NCI-H2196 treated with DMSO at 0.1 percent for 48 hours (cell line): Measurements from ENCODE around the gene CCN2.

Experiments
- DNase-seq: peaks from one replicate; lab custom pipeline; 2025; ENCODE audit not compliant: unreplicated experiment; lab: John Stamatoyannopoulos, UW

CCN2 gene

GRCh38 chr6:131950767-131951575, at the start of gene CCN2:
Gene CCN2 (minus strand): TSS chr6:131951372. CDS start chr6:131951172, 200 bp downstream.
- DNase-seq: no peak

DNA sequence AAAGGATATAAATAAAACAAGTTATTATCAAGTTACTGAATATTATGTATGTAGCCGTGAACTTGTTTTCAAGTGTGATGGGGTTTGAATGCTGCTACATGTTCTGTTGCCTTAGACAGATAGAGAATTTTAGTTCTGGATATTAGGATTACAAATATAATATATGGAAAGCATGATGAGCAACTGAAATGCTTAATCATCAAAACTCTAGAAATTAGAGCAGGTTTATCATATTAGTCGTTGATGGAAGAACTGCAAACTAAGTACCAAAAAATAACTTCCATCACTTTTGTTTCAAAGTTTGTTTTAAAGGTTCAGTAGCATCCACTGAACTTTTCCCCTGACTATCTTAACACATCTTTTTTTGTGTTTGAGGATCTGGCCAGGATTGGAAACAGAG, 49.1 kb upstream of the CCN2 start:
- DNase-seq: no peak

GRCh38 chr6:131999545-132000146, 48.5 kb upstream of the CCN2 start:
- no peak for DNase-seq

DNA sequence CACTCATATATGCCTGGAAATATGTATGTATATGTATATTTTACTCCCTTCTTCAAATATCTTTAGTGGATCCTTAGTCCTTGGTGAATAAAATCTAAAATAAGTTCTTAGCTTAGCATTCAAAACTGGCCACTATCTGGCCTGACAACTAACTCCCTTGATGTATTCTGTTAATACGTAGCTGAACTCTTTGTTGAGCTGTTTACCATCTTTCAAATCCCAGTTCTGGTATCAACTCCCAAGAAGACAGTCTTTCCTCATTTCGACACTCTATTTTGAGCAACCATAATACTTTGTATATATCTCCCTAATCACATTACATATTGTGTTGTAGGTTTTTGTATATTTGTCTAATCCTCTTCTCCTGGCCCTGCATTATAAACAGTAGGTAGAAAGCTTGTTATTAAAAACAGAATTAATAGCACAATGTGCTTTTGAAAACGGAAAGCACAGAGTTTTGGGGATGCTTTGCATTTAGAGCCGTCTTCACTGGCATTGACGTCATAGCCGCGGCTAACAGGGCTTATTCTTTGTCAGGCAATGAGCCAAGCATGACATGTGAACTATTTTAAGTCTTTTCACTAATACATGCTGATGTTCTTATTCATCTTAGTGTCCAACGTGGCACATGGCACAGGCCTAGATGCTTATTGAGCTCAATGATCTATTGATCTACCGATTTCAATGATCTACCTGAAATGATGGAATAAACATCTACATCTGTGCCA, 47.2 kb upstream of the CCN2 start:
- no peak for DNase-seq

DNA sequence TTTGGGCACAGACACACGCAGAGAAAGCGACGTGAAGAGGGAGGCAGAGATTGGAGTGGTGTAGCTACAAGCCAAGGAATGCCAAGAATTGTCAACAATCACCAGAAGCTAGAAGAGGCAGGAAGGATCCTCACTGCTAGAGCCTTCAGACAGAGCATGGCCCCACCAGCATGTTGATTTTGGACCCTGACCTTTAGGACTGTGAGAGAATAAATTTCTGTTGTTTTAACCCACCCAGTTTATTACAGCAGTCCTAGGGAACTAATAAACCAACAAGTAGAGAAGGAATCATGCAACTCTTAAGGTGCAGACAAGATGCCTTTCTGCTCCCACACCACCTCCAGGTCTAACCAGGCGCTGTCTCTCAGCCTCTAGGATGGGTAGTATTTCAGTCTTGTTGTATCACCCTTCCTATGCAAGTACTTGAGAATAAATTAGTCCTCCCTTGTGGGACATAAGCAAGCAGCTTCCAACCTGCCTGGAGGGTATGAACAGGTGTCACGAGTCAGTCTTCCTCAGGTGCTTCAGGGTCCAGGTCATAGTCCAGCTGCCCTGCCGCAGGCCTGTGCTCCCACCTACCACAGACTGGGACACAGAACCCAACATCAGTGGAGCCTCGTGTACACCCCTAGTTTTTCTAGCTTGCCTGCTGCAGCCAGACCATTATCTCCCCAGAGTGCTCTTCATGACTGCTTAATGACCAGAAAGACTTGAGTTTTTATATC, 46.4 kb upstream of the CCN2 start:
- DNase-seq: no peak

DNA sequence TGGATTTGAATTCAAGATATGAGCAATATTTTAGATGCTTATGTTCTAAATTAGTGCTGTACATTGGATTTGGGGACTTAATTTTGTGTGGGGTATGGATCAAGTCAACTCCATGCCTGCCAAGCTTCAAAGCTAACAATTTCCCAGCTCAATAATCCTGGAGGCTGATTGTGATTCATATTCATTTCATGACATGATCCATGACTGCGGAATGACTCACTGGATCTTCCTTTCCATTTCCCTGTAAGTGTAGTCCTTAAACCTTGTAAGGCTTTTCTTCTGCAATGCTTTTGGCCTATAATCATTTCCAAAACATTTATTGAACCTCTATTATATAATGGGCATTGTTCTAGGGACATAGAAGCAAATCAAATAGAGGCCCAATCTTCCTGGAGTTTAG, 44.7 kb upstream of the CCN2 start:
- DNase-seq: no peak

DNA sequence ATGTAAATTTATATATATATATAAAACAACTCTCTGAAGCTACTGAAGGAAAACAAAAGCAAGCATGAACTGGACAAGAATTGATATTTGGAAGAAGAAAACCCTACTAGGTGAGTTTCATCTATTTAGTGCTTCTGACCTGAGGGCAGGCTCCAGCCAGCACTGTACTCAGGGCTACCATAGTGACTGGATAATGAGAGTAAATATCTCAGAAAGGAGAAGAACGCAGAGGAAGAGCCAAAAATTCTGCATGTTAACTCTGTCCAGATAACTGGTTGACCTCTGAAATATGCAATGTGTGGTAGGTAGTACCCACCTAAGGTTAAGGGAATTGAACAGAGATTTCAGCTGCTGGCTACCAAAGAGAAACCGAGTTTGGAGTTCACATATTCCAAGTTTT, 41.4 kb upstream of the CCN2 start:
- no peak for DNase-seq

DNA sequence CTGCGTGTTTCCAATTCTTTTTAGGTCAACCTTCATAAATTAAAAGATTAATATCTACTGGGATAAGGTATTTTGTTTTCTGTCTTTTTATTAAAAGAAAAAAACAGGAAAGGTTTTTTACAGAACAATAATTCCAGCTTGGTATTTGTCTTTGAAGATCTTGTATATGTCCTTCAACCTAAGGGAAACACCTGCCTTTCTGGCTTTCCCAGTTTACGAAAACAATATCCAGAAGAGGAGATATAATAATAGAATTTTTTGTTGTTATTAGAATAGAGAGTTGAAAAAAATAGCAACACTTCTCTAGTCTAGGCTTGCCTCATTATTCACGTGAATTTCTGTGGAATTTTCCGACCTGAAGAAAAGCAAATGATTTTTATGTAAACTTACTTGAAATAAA, 37.9 kb upstream of the CCN2 start:
- no peak for DNase-seq

DNA sequence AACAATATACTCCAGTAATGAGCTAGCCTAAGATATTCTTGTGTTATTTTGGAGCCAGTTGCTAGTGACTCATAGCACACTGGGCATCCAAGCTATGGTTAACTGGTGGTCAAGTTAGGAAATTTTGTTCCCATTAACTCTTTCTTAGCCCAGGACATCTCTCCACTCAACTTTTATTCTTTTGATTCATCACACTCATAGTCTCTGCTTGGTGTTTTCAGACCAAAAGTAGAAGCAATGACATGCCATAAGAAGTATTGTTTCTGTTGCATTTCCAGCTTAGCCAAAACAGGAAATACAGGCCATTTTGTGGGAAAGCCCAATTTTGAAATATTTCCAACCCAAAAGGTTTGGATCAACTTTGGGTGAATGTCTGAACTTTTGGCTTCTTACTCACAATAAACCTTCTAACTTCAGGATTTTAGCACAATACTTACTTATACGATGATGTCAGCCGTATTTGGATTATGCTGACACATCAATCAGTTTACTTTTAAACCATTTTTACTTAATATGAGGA, 31.6 kb upstream of the CCN2 start:
- no peak for DNase-seq

- no peak for DNase-seq
These were observed 30.4 kb upstream of the CCN2 start for GRCh38 chr6:131981624-131981978.

GRCh38 chr6:131980791-131981623, 29.8 kb upstream of the CCN2 start:
- no peak for DNase-seq

GRCh38 chr6:131980338-131980790, 29.2 kb upstream of the CCN2 start:
- no peak for DNase-seq

GRCh38 chr6:131979515-131980337, 28.6 kb upstream of the CCN2 start:
- no peak for DNase-seq

DNA sequence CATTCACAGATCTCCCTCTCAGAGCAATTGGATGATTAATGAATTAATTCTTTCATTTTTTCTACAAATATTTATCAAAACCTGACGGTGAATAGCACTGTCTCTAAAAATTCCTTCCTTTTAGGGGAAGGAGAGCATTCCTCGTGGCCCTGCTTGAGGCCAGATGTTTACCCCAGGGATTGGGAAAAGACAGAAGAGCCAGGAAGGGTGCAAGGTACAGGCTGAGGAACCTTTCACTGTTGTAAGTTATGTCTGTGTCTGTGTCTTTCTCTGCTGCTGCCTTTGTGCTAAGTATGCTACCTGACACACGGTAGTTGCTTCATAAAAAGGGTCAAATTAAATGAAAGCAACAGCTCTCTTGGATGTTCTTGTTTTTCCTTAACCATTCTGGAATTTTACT, 27.4 kb upstream of the CCN2 start:
- no peak for DNase-seq

DNA sequence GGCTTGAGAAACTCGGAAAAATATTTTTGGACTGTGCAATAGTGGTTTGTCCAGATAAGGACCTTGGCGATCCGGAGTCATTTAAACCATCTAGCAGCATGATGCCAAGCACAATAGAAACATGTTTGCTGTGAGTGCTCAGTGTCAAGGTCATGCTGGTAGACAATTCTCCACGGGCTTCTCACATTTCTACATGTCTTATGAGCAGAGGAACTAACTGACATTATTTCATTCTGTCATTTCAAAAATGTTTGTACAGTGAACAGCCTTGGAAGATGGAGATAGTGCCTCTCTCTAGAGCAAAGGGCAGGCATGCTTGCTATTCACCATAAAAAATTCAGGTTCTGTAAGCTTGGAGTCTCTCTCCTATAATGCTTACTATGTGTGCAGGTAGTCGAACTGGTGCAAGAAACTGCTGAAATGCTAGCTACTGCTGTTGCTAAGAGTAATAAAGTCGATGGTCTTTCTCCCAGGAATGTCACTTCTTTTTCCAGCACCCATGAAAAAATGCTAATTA, 25.4 kb upstream of the CCN2 start:
- DNase-seq: no peak

DNA sequence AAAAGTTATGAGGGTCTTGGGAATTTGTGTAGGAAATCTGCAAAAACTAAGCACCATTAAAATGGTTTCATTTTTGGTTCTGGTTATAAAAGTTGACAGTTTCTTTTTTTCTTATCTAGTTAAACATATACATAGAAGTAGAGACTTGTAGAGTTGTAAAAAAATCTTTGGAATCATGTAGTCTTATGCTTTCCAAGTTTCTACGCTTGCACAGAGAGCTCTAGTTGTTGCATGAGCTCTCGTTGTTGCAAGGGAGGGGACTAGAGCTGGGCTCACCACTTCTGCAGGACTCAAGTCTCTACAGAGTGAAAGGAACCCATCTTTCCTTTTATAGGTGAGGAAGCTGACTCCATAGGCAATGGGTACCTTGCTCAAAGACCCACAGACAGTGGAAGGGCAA, 21.6 kb upstream of the CCN2 start:
- no peak for DNase-seq

DNA sequence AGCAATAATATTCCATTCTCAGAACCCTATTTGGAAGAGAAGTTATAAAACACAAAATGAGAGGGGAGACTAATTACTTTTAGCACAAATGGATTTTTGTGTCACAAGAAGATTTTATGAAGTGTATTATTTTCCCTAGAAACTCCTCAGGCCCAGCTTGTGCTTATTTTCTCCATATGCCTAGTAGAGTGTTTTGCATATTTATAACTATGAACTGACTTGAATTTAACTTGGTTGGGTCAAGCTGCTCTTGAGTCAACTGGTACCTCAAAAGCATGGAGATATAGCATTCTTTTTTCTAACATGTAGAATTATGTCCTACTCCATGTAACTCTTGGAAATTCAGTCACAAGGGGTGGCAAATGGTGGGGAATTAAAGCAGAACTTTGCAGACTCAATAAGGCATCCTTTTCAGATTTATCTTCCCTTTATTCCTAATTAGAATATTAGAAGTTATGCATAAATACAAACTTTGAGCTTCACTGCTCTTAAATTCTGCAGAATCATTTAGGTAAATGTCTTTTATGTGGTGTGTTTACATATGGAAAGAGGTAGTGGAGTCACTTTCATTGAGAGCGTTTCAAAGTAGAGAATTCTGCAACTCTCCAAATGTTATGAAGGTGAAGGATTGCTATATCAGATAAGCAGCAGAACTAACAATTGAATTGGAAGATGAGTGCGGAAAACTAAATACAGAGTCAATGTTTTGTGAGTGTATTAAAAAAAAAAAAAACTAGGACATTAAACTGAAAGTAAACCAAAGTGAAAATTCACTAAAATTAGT, 19.1 kb upstream of the CCN2 start:
- DNase-seq: no peak

DNA sequence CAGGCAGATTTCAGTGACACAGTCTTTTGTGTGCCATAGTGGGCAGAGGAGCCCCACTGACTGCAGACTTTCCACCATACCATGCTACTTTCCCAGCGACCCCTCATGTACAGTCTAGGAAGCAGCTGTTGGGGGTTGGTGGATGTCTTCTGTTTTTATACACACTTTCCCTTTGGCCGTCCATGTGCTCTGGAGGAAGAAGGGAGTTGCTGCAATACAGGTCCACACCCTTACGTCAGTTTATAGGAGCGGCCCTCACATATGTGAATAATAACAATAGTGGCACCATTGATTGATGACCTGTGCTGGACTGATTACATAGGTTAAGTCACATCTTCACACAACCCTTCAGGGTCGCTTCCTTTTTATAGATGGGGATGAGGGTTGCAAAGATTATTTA, 17.5 kb upstream of the CCN2 start:
- no peak for DNase-seq

- no peak for DNase-seq
These were observed 16.8 kb upstream of the CCN2 start for GRCh38 chr6:131967948-131968347.
